ENCODE measurements around the gene GPR17. TPM values are rescaled to one million over a fixed set of nuclear protein-coding genes. Genes with fewer than 3 reads are reported as not detected.

The GPR17 gene
- total and polyA plus RNA-seq, 4 donors = 0.03 to 0.14 (median 0.07) TPM; not detected in 1

- Histone ChIP-seq H3K9me3 (ENCODE audit: control insufficient read depth in 4 of 4, low read length in 3 of 4) (no peaks in the 10 kb centered on the region), H3K36me3 (ENCODE audit: control insufficient read depth in 4 of 4, insufficient read depth in 3 of 4, low read depth in 1 of 4, low read length in 3 of 4) (no peaks in the 10 kb centered on the region), H3K4me1 (ENCODE audit: control insufficient read depth in 4 of 4, insufficient read depth in 4 of 4, low read length in 3 of 4) (no peaks in the 10 kb centered on the region), H3K9ac (ENCODE audit: low read depth in 1 of 2, low read length in 2 of 2) (no peak overlapping the region), H3K4me3 (ENCODE audit: low read depth in 1 of 3, low read length in 3 of 3) (no peak overlapping the region), H3K27ac (ENCODE audit: low read depth in 1 of 2, low read length in 2 of 2) (no peak overlapping the region), H3K27me3 (ENCODE audit: control insufficient read depth in 4 of 4, insufficient read depth in 4 of 4, low read length in 3 of 4) (no peaks in the 10 kb centered on the region)
- TF ChIP-seq, protein P1, sequence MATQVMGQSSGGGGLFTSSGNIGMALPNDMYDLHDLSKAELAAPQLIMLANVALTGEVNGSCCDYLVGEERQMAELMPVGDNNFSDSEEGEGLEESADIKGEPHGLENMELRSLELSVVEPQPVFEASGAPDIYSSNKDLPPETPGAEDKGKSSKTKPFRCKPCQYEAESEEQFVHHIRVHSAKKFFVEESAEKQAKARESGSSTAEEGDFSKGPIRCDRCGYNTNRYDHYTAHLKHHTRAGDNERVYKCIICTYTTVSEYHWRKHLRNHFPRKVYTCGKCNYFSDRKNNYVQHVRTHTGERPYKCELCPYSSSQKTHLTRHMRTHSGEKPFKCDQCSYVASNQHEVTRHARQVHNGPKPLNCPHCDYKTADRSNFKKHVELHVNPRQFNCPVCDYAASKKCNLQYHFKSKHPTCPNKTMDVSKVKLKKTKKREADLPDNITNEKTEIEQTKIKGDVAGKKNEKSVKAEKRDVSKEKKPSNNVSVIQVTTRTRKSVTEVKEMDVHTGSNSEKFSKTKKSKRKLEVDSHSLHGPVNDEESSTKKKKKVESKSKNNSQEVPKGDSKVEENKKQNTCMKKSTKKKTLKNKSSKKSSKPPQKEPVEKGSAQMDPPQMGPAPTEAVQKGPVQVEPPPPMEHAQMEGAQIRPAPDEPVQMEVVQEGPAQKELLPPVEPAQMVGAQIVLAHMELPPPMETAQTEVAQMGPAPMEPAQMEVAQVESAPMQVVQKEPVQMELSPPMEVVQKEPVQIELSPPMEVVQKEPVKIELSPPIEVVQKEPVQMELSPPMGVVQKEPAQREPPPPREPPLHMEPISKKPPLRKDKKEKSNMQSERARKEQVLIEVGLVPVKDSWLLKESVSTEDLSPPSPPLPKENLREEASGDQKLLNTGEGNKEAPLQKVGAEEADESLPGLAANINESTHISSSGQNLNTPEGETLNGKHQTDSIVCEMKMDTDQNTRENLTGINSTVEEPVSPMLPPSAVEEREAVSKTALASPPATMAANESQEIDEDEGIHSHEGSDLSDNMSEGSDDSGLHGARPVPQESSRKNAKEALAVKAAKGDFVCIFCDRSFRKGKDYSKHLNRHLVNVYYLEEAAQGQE (IDR thresholded peaks at IDR 0.05) = no peak
- TF ChIP-seq SP1 (IDR thresholded peaks at IDR 0.05) (no peak), CTCF (IDR thresholded peaks at IDR 0.05; ENCODE audit: low read depth, low read length, missing input control) (no peak), NR2F2 (IDR thresholded peaks at IDR 0.05) (no peak), TAF1 (conservative IDR thresholded peaks at IDR 0.05) (no peak), RAD21 (IDR thresholded peaks at IDR 0.05) (no peak), JUND (IDR thresholded peaks at IDR 0.05) (no peak), FOXA1 (IDR thresholded peaks at IDR 0.05) (no peak), FOXA2 (IDR thresholded peaks at IDR 0.05) (no peak), RXRA (IDR thresholded peaks at IDR 0.05) (no peak), GABPA (IDR thresholded peaks at IDR 0.05 in 1 of 2, conservative IDR thresholded peaks at IDR 0.05 in 1 of 2) (no peak), HNF4A (conservative IDR thresholded peaks at IDR 0.05) (no peak), MAX (IDR thresholded peaks at IDR 0.05) (no peak)
- TF ChIP-seq, protein P2, sequence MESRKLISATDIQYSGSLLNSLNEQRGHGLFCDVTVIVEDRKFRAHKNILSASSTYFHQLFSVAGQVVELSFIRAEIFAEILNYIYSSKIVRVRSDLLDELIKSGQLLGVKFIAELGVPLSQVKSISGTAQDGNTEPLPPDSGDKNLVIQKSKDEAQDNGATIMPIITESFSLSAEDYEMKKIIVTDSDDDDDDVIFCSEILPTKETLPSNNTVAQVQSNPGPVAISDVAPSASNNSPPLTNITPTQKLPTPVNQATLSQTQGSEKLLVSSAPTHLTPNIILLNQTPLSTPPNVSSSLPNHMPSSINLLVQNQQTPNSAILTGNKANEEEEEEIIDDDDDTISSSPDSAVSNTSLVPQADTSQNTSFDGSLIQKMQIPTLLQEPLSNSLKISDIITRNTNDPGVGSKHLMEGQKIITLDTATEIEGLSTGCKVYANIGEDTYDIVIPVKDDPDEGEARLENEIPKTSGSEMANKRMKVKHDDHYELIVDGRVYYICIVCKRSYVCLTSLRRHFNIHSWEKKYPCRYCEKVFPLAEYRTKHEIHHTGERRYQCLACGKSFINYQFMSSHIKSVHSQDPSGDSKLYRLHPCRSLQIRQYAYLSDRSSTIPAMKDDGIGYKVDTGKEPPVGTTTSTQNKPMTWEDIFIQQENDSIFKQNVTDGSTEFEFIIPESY (IDR thresholded peaks at IDR 0.05) = no peak
- TF ChIP-seq, protein P3, sequence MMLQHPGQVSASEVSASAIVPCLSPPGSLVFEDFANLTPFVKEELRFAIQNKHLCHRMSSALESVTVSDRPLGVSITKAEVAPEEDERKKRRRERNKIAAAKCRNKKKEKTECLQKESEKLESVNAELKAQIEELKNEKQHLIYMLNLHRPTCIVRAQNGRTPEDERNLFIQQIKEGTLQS (IDR thresholded peaks at IDR 0.05) = no peak
- WGBS = 73% methylated on average over 12 of the region's 12 CpGs
- no peak for DNase-seq (ENCODE audit: low spot score)
Measured at GRCh38 chr2:127626175-127626574, 19.8 kb upstream of the GPR17 start.

All from liver (tissue), 9 donors.